Esophagus muscularis mucosa (tissue), 4 donors: ENCODE results near the gene RNF144A. TPM values are rescaled to one million over a fixed set of nuclear protein-coding genes. Genes with fewer than 3 reads are reported as not detected.

ENCODE experiments used
- DNase-seq: peaks from one replicate; pipeline ENCODE4 v3.0.0-alpha.2; 2017; ENCODE audit errors: extremely low spot score
- H3K27ac ChIP-seq, 4 donors: fragments of 200-600 bp; sonication (generic); replicated peaks in 1 of 4; 1 replicate in 3 of 4; 2 replicates in 1 of 4; pipeline ENCODE4 v1.5.1; 2016 to 2019; ENCODE audit warnings: mild to moderate bottlenecking in 1 of 4
- H3K27me3 ChIP-seq, 4 donors: fragments of 200-600 bp; sonication (generic); one replicate each; pipeline versions ENCODE4 v1.5.1 to v1.6.0; 2016 to 2019
- H3K36me3 ChIP-seq, 4 donors: fragments of 200-600 bp; sonication (generic); one replicate each; pipeline ENCODE4 v1.5.1; 2016 to 2019
- H3K4me1 ChIP-seq, 4 donors: fragments of 200-600 bp; sonication (generic); one replicate each; pipeline ENCODE4 v1.5.1; 2016 to 2019
- H3K4me3 ChIP-seq, 4 donors: fragments of 200-600 bp; sonication (generic); 1 replicate in 2 of 4; 2 replicates in 2 of 4; pipeline ENCODE4 v1.5.1; 2016 to 2019; ENCODE audit warnings: mild to moderate bottlenecking in 4 of 4, moderate library complexity in 1 of 4
- H3K9me3 ChIP-seq, 4 donors: fragments of 200-600 bp; sonication (generic); 1 replicate in 3 of 4; 2 replicates in 1 of 4; pipeline ENCODE4 v1.5.1; 2016 to 2019
- EP300 ChIP-seq: sonication (generic); formaldehyde crosslinking; IDR thresholded peaks from one replicate; pipeline ENCODE4 v1.6.1; 2017; ENCODE audit warnings: antibody characterized with exemption
- POLR2A ChIP-seq: fragments of 450-650 bp; IDR thresholded peaks from one replicate; pipeline ENCODE4 v1.6.1; 2017; ENCODE audit warnings: antibody characterized with exemption, moderate library complexity, mild to moderate bottlenecking, low read depth
- POLR2AphosphoS5 ChIP-seq, 2 donors: sonication (generic); formaldehyde crosslinking; IDR thresholded peaks; one replicate each; pipeline ENCODE4 v1.6.1; 2017; ENCODE audit warnings: antibody characterized with exemption in 2 of 2
- WGBS: methylation state at CpG from one replicate; pipeline ENCODE4 v1.1.5; 2018; 5-methylcytosine and 5-hydroxymethylcytosine counted together
- intact Hi-C: fragments of 100-400 bp; cut with DNase I; formaldehyde crosslinking; loops from one replicate; pipeline ENCODE4 v1.15.1; 2023
- total RNA-seq, 4 donors: library from RNA; depleted of rRNA; stranded (reverse); fragments of >200 nt; gene quantifications; one replicate each; pipeline versions ENCODE4 v1.1.0 to v1.2.1, GENCODE V29; 2016
- TF ChIP-seq, protein P1 (sequence below), 3 experiments: fragments of 200-600 bp in 2 of 3; fragments of 450-650 bp in 1 of 3; sonication (generic) in 2 of 3; IDR thresholded peaks; one replicate each; pipeline ENCODE4 v1.5.1; 2017 to 2019; ENCODE audit warnings: antibody characterized with exemption in 3 of 3, mild to moderate bottlenecking in 2 of 3, moderate library complexity in 1 of 3

RNF144A gene
- total RNA-seq, 4 donors from 2014 or later: 5.4 to 10.8 (median 8.8) TPM

GRCh38 chr2:7070483-7070882 is 153.3 kb downstream of the RNF144A start:
- H3K4me1 ChIP-seq: no peaks in the 10 kb centered on the region
- TF ChIP-seq, protein P1, sequence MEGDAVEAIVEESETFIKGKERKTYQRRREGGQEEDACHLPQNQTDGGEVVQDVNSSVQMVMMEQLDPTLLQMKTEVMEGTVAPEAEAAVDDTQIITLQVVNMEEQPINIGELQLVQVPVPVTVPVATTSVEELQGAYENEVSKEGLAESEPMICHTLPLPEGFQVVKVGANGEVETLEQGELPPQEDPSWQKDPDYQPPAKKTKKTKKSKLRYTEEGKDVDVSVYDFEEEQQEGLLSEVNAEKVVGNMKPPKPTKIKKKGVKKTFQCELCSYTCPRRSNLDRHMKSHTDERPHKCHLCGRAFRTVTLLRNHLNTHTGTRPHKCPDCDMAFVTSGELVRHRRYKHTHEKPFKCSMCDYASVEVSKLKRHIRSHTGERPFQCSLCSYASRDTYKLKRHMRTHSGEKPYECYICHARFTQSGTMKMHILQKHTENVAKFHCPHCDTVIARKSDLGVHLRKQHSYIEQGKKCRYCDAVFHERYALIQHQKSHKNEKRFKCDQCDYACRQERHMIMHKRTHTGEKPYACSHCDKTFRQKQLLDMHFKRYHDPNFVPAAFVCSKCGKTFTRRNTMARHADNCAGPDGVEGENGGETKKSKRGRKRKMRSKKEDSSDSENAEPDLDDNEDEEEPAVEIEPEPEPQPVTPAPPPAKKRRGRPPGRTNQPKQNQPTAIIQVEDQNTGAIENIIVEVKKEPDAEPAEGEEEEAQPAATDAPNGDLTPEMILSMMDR (IDR thresholded peaks at IDR 0.05): no peak
- no peak for TF ChIP-seq POLR2AphosphoS5 (IDR thresholded peaks at IDR 0.05)
- no peak for TF ChIP-seq EP300
- TF ChIP-seq POLR2A: no peak
- WGBS: 75% methylated on average over 5 of the region's 5 CpGs
- no peaks in the 10 kb centered on the region for H3K27me3 ChIP-seq
- intact Hi-C loops: no loop called here
- H3K9me3 ChIP-seq: no peaks in the 10 kb centered on the region
- no peak overlapping the region for H3K4me3 ChIP-seq
- peak; percentile 39 for DNase-seq
- H3K27ac ChIP-seq: no peak overlapping the region
- H3K36me3 ChIP-seq: no peaks in the 10 kb centered on the region

DNA sequence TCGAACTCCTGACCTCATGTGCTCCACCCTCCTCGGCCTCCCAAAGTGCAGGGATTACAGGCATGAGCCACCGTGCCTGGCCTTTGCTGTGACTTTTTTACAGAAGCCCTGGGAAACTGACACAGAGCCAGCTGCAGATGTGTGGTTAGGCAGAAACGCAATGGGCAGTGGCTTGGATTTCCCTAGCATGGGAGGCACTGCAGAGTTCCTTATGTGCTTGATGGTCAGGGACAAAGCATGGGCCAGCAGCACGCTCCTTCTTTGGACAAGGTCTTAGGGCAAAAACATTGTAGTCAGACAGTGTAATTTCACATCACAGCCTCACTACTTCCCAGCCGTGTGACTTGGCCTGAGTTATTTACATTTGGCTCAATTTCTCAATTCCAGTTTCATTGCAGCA is 153.9 kb downstream of the RNF144A start:
- H3K27me3 ChIP-seq: no peaks in the 10 kb centered on the region
- no peaks in the 10 kb centered on the region for H3K9me3 ChIP-seq
- H3K27ac ChIP-seq: no peak overlapping the region
- TF ChIP-seq POLR2A (no peak), EP300 (no peak), POLR2AphosphoS5 (IDR thresholded peaks at IDR 0.05) (no peak)
- TF ChIP-seq, protein P1 (IDR thresholded peaks at IDR 0.05): no peak
- H3K4me1 ChIP-seq: no peaks in the 10 kb centered on the region
- 89% methylated on average over 6 of the region's 6 CpGs for WGBS
- H3K4me3 ChIP-seq: no peak overlapping the region
- intact Hi-C loops: no loop called here
- no peaks in the 10 kb centered on the region for H3K36me3 ChIP-seq
- peak; percentile 81 for DNase-seq

GRCh38 chr2:7071916-7072556 is 154.8 kb downstream of the RNF144A start:
- peak; percentile 89 for DNase-seq
- Histone ChIP-seq H3K4me1 (no peaks in the 10 kb centered on the region), H3K27me3 (no peaks in the 10 kb centered on the region), H3K36me3 (no peaks in the 10 kb centered on the region), H3K4me3 (no peak overlapping the region), H3K9me3 (no peaks in the 10 kb centered on the region), H3K27ac (no peak overlapping the region)
- TF ChIP-seq POLR2AphosphoS5 (IDR thresholded peaks at IDR 0.05): no peak
- TF ChIP-seq, protein P1 (IDR thresholded peaks at IDR 0.05): no peak
- TF ChIP-seq EP300: no peak
- TF ChIP-seq POLR2A: no peak
- 76% methylated on average over 3 of the region's 3 CpGs for WGBS
- intact Hi-C loops: no loop called here

DNA sequence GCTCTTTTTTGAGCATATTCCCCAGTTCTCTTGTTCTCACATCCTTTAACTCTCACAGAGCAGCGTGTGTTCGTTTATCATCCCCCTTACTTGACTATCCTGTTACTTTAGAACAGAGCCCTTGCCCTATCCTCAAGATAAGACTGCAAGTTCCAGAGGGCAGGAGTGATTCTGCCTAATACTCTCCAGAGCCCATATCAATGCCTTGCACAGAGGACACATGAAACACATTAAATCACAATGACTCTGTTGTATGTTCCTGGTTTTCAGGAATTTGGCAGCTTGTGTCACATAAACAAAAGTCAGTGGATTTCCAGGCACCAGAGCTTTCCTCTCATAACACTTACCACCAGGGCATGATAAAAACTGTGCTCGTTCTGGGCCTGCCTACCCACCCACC is 156.7 kb downstream of the RNF144A start:
- no peaks in the 10 kb centered on the region for H3K27me3 ChIP-seq
- peaks cover 0 to 11% (median 3%) of the 10 kb centered on the region in 4 donors for H3K4me1 ChIP-seq
- peak; percentile 47 for DNase-seq
- intact Hi-C loops: no loop called here
- TF ChIP-seq, protein P1 (IDR thresholded peaks at IDR 0.05): no peak
- H3K36me3 ChIP-seq: no peaks in the 10 kb centered on the region
- no peaks in the 10 kb centered on the region for H3K9me3 ChIP-seq
- WGBS: 73% methylated on average over 3 of the region's 3 CpGs
- H3K4me3 ChIP-seq: no peak overlapping the region
- no peak overlapping the region for H3K27ac ChIP-seq

DNA sequence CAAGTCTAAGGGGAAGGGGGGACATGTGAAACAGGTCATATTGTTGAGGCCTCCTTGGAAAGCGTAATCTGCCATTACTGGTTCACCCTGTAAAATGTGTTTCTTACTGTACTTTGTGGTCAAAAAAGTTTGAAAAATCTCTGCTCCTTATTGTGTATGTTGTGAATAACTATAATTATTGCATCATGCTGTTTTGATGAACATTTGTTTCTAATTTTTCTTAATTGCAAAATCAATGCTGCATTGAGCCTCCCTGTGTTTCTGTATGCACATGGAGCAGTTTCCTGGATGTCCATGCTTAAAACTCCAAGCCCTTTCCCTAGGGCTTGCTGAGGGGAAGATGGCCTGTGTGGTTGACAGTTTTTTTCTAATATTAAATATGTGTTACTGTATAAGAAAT is 158.6 kb downstream of the RNF144A start:
- 91% methylated on average over 1 of the region's 1 CpG for WGBS
- intact Hi-C loops: no loop called here
- Histone ChIP-seq H3K4me1 (peaks cover 0 to 11% (median 3%) of the 10 kb centered on the region in 4 donors), H3K27me3 (no peaks in the 10 kb centered on the region), H3K27ac (no peak overlapping the region), H3K4me3 (no peak overlapping the region), H3K36me3 (no peaks in the 10 kb centered on the region), H3K9me3 (no peaks in the 10 kb centered on the region)
- TF ChIP-seq EP300: no peak
- TF ChIP-seq, protein P1 (IDR thresholded peaks at IDR 0.05): no peak
- TF ChIP-seq POLR2AphosphoS5 (IDR thresholded peaks at IDR 0.05): no peak
- TF ChIP-seq POLR2A: no peak
- DNase-seq: peak; percentile 55
